HL-60/S4 treated with retinoic acid at 250 ng/mL for 4 days and 3 days (cell line): Measurements from ENCODE around the gene ZBTB43.
"Not testable (repeated sequence)": the region's sequence is repeated elsewhere in the genome, so short reads cannot be mapped to it uniquely, and the experiment has no call there.

ENCODE experiments used
- in situ Hi-C: fragments of 300-500 bp; cut with MboI; formaldehyde crosslinking; loops from 2 replicates; pipeline ENCODE4 v1.7.0; 2022; ENCODE audit warnings: low sequenced_read_pairs

Gene ZBTB43, protein sequence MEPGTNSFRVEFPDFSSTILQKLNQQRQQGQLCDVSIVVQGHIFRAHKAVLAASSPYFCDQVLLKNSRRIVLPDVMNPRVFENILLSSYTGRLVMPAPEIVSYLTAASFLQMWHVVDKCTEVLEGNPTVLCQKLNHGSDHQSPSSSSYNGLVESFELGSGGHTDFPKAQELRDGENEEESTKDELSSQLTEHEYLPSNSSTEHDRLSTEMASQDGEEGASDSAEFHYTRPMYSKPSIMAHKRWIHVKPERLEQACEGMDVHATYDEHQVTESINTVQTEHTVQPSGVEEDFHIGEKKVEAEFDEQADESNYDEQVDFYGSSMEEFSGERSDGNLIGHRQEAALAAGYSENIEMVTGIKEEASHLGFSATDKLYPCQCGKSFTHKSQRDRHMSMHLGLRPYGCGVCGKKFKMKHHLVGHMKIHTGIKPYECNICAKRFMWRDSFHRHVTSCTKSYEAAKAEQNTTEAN

GRCh38 chr9:126804696-126805553 lies at the start of gene ZBTB43:
ZBTB43 (plus strand) TSS chr9:126805040; CDS start chr9:126832510, 27,470 bp downstream.
- in situ Hi-C loops, result no loop called here

DNA sequence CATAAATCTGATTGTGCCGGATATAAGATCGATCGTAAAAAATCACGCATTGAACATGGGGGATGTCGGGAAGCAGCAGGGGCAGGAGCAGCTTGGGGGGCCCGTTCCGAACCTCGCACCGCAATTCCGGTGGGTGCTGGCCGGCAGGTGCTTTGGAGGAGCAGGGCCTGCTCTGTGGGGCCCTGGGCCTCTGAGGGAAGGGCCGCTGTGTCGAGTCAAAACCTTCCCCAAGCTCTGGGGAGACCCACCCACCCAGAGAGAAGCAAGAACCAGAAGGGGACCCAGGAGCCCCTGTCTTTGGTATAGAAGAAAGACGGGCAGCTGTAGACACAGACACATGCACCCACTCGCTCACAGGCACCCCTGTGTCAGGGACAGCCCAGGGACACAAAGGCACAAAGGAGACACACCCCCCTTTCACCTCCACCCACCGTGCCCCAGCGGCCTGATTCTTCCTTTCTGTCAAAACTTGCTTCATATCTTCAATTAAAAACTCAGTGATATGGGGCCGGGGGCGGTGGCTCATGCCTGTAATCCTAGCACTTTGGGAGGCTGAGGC lies 49.4 kb upstream of the ZBTB43 start:
- in situ Hi-C loops, result no loop called here

DNA sequence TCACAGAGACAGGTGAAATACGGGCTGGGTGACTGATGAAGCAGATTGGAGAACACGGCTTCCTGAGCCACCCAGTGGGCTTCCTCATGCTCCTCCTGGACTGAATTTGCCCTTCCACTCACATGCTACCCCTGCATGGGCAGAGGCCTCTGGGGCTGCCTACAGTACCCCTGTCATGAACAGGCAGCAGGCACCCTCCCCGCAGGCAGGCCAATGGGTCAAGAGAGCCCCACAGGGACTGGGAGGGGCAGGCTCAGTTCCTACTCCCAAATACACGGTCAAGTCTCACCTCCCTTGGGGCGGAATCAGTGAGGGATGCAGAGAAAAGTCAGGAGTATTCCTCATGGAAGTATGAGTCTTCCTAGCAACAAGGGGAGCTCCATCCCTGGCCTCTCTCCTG lies 48.6 kb upstream of the ZBTB43 start:
- in situ Hi-C loops, result no loop called here

DNA sequence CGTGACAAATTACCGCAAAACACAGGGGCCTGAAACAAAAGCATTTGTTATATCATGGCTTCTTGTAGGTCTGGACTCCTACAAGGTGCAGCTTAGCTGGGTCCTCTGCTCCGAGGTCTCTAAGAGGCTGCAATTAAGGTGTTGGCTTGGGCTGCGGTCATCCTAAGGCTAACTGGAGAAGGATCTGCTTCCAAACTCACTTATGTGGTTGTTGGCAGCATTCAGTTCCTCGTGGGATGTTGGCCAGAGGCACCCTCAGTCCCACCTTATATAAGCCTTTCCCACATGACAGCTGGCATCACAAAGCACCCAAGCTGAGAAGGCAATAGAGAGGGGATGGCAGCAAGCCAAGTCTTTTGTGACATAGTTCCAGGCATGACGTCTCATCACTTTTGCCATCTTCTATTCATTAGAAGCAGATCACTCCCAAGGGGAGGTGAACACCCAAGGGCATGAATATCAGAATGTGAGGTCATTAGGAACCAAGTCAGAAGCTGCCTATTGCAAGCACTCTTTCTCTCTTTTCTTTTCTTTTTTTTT lies 47.9 kb upstream of the ZBTB43 start:
- in situ Hi-C loops, result no loop called here

GRCh38 chr9:126758916-126759585 lies 45.8 kb upstream of the ZBTB43 start:
- in situ Hi-C loops, result no loop called here

- in situ Hi-C loops, result no loop called here
These were observed 43.6 kb upstream of the ZBTB43 start for GRCh38 chr9:126761274-126761673.

- in situ Hi-C loops, result no loop called here
These were observed 41.6 kb upstream of the ZBTB43 start for GRCh38 chr9:126763130-126763764.

DNA sequence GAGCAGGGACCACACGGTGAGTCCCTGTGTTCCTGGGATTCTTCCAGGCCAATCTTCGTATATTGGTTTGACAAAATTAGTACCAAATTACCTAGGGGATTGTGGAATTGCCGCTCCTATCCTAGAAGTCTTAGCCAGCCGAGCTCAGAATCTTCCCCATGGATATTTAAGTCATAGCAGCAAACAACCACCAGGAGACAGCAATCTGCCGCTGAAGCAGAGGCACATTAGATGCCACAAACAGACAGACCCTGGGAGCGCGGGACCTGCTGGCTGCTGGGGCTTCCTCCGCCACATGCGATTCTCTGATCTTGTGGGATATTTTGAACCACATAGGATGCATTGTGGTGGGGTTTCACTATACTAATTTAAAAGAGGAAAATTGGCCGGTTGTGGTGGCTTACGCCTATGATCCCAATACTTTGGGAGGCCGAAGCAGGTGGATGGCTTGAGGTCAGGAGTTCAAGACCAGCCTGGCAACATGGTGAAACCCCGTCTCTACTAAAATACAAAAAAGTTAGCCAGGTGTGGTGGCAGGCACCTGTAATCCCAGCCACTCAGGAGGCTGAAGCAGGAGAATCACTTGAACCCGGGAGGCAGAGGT lies 31.7 kb upstream of the ZBTB43 start:
- in situ Hi-C loops, result no loop called here

DNA sequence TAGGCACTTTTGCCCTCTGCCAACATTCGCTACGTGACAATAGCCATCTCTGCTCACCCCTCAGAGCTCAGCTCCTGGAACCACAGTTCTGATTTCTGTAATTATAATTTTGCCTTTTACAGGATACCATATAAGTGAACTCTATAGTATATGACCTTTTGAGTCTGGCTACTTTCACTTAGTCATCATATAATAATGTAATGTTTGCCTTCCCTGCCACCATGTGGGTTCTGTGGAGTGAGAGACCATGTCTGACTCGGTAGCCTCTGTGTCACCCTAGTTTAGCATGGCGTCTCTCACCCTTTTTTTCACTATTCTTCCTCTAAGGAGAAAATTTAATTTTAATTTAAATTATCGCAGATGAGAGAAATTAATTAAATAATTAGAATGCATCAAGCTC lies 28.9 kb upstream of the ZBTB43 start:
- in situ Hi-C loops, result no loop called here

- in situ Hi-C loops, result no loop called here
These were observed 27.1 kb upstream of the ZBTB43 start for GRCh38 chr9:126777733-126778132.

DNA sequence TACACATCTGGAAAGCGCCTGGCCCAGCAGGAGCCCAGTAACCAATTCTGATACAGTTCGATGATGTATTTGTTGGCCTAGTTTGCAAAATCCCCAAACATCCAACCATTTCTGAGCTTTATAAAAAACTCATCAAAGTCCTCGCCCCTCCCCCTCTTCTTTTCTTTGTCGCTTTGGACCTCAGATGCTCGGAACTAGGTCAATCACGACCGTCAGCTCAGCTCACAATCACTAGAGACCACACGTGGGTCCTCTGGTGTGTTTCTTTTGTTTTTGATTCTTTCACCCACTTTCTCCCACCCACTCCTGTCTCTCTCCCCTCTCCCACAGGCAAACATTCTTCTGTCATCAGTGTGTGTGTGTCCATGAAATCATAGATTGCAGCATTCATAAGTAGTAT lies 26.7 kb upstream of the ZBTB43 start:
- in situ Hi-C loops, result no loop called here

DNA sequence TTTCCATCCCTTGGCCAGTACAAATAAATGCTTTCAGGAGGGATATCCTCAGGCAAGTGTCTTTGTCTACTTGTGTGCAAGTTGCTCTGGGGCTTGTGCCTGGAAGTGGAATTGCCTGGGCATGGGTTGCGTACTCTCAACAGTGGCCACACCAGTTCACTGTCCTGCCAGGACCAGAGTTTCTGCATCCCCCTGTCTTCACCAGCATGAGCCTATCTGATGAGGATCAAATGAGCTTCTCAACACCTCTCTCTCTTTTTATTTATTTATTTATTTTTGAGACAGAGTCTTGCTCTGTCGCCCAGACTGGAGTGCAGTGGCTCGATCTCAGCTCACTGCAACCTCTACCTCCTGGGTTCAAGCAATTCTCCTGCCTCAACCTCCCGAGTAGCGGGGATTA lies 26.1 kb upstream of the ZBTB43 start:
- in situ Hi-C loops, result not testable (repeated sequence)

- in situ Hi-C loops, result no loop called here
These were observed 23.4 kb upstream of the ZBTB43 start for GRCh38 chr9:126781186-126782052.

- in situ Hi-C loops, result no loop called here
These were observed 22.8 kb upstream of the ZBTB43 start for GRCh38 chr9:126782053-126782388.

GRCh38 chr9:126783949-126784348 lies 20.9 kb upstream of the ZBTB43 start:
- in situ Hi-C loops, result no loop called here

DNA sequence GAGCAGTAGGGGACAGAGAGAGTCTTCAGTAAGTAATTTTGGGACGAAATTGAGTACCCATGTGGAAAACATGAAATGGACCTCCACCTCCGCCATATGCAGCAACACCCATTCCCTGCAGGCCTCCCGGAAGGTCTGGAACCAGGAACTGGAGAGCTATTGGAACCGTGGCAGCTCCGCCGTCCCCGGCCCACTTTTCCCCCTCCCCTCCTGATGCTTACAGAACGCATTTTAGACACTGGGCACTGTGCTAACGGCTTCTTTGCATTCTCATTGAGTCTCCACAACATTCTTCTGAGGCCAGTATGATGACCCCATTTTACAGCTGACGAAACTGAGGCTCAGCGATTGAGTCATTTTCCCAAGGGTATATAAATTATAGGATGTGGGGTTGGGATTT lies 20.4 kb upstream of the ZBTB43 start:
- in situ Hi-C loops, result no loop called here

DNA sequence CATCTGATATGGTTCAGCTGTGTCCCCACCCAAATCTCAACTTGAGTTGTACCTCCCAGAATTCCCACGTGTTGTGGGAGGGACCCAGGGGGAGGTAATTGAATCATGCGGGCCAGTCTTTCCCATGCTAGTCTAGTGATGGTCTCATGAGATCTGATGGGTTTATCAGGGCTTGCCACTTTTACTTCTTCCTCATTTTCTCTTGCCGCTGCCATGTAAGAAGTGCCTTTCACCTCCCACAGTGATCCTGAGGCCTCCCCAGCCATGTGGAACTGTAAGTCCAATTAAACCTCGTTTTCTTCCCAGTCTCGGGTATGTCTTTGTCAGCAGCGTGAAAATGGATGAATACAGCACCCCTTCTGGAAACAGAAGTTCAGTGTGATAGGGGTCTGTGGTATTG lies 20.0 kb upstream of the ZBTB43 start:
- in situ Hi-C loops, result not testable (repeated sequence)

GRCh38 chr9:126788046-126788445 lies 16.8 kb upstream of the ZBTB43 start:
- in situ Hi-C loops, result no loop called here
